GM19193 (cell line): ENCODE results near the gene CALCR.

ENCODE experiments used
- POLR2A ChIP-seq: IDR thresholded peaks from 4 replicates; pipeline ENCODE4 v1.6.1; 2011; ENCODE audit not compliant: insufficient read depth, insufficient read length; ENCODE audit errors: extremely low read depth

The CALCR gene

GRCh38 chr7:93409324-93409723, 165.2 kb downstream of the CALCR start:
- TF ChIP-seq POLR2A: no peak

GRCh38 chr7:93407239-93407638, 167.3 kb downstream of the CALCR start:
- no peak for TF ChIP-seq POLR2A

GRCh38 chr7:93402944-93403343, 171.6 kb downstream of the CALCR start:
- no peak for TF ChIP-seq POLR2A

- TF ChIP-seq POLR2A: no peak
Observed at GRCh38 chr7:93399642-93400041, 174.9 kb downstream of the CALCR start.

GRCh38 chr7:93392984-93393383, 181.5 kb downstream of the CALCR start:
- no peak for TF ChIP-seq POLR2A

GRCh38 chr7:93390660-93391059, 183.9 kb downstream of the CALCR start:
- no peak for TF ChIP-seq POLR2A

GRCh38 chr7:93382362-93382761, 192.2 kb downstream of the CALCR start:
- no peak for TF ChIP-seq POLR2A

- no peak for TF ChIP-seq POLR2A
Observed at GRCh38 chr7:93378131-93378760, 196.3 kb downstream of the CALCR start.

- TF ChIP-seq POLR2A: no peak
Observed at GRCh38 chr7:93375603-93376002, 198.9 kb downstream of the CALCR start.
